HCT116 (cell line): ENCODE data around the gene CALHM3.

Experiments
- ATF3 ChIP-seq: IDR thresholded peaks from 2 replicates; pipeline ENCODE4 v1.6.1; 2012
- CTCF ChIP-seq, 3 experiments: fragments of 200-600 bp in 1 of 3; sonication (generic) in 1 of 3; IDR thresholded peaks in 2 of 3; conservative IDR thresholded peaks in 1 of 3; 2 replicates each; pipeline ENCODE4 v1.5.1; 2012 to 2017; ENCODE audit warnings: low read depth in 2 of 3, low read length in 2 of 3, antibody characterized with exemption in 1 of 3, borderline replicate concordance in 1 of 3, control low read depth in 1 of 3, mild to moderate bottlenecking in 1 of 3, mixed read lengths in 1 of 3, mixed run types in 1 of 3, moderate library complexity in 1 of 3; ENCODE audit not compliant: insufficient read depth in 1 of 3
- EGR1 ChIP-seq: IDR thresholded peaks from 2 replicates; pipeline ENCODE4 v1.6.1; 2012; ENCODE audit warnings: low read depth
- EZH2 ChIP-seq: fragments of 200-600 bp; sonication (generic); IDR thresholded peaks from 2 replicates; pipeline ENCODE4 v1.6.1; 2017; ENCODE audit warnings: antibody characterized with exemption, mixed run types
- EZH2phosphoT487 ChIP-seq: fragments of 200-600 bp; IDR thresholded peaks from 2 replicates; pipeline ENCODE4 v1.6.1; 2018; ENCODE audit warnings: antibody characterized with exemption, borderline replicate concordance
- MAX ChIP-seq: IDR thresholded peaks from 2 replicates; pipeline ENCODE4 v1.6.1; 2012
- POLR2A ChIP-seq: IDR thresholded peaks from 2 replicates; pipeline ENCODE4 v1.7.0; 2011; ENCODE audit warnings: borderline replicate concordance; ENCODE audit not compliant: insufficient read depth, insufficient read length; ENCODE audit errors: extremely low read depth
- POLR2AphosphoS5 ChIP-seq: IDR thresholded peaks from 2 replicates; pipeline ENCODE4 v1.6.1; 2011; ENCODE audit warnings: mild to moderate bottlenecking, low read depth, low read length, moderate library complexity
- REST ChIP-seq: IDR thresholded peaks from 2 replicates; pipeline ENCODE4 v1.6.1; 2012; ENCODE audit warnings: low read depth
- SP1 ChIP-seq: IDR thresholded peaks from 2 replicates; pipeline ENCODE4 v1.6.1; 2012; ENCODE audit warnings: low read depth
- YY1 ChIP-seq: IDR thresholded peaks from 2 replicates; pipeline ENCODE4 v1.6.1; 2011; ENCODE audit warnings: low read length, low read depth, moderate library complexity, mild to moderate bottlenecking; ENCODE audit not compliant: insufficient replicate concordance; ENCODE audit errors: extremely low read depth
- ZFX ChIP-seq: fragments of 450-650 bp; IDR thresholded peaks from 2 replicates; pipeline ENCODE4 v1.6.1; 2017
- ZNF274 ChIP-seq: fragments of 200-500 bp; sonication (Bioruptor generic); IDR thresholded peaks from 2 replicates; pipeline ENCODE4 v1.6.1; 2014; ENCODE audit warnings: mild to moderate bottlenecking, low read depth, low read length, inconsistent platforms

- TF ChIP-seq EZH2, result no peak
- no peak for TF ChIP-seq CTCF (IDR thresholded peaks at IDR 0.05 in 2 of 3, conservative IDR thresholded peaks at IDR 0.05 in 1 of 3; ENCODE audit: borderline replicate concordance in 1 of 3, insufficient read depth in 1 of 3, low read depth in 2 of 3, low read length in 2 of 3)
- TF ChIP-seq EZH2phosphoT487, result no peak
- TF ChIP-seq MAX, result no peak
- TF ChIP-seq POLR2A, result no peak
- no peak for TF ChIP-seq SP1
- no peak for TF ChIP-seq ATF3
- no peak for TF ChIP-seq ZNF274
- no peak for TF ChIP-seq EGR1
- no peak for TF ChIP-seq YY1
- no peak for TF ChIP-seq REST
- TF ChIP-seq ZFX, result no peak
- TF ChIP-seq POLR2AphosphoS5, result no peak
Measured at GRCh38 chr10:103458720-103459119, 20.3 kb downstream of the CALHM3 start, which contains the start of gene CALHM1.
